GM10847 (cell line): ENCODE measurements around the gene NFAM1.

Experiments
- POLR2A ChIP-seq: IDR thresholded peaks from 2 replicates; pipeline ENCODE4 v1.6.1; 2011; ENCODE audit not compliant: insufficient read length; ENCODE audit errors: extremely low read depth

Gene NFAM1

GRCh38 chr22:42344361-42344905 lies 87.8 kb downstream of the NFAM1 start:
- no peak for TF ChIP-seq POLR2A

DNA sequence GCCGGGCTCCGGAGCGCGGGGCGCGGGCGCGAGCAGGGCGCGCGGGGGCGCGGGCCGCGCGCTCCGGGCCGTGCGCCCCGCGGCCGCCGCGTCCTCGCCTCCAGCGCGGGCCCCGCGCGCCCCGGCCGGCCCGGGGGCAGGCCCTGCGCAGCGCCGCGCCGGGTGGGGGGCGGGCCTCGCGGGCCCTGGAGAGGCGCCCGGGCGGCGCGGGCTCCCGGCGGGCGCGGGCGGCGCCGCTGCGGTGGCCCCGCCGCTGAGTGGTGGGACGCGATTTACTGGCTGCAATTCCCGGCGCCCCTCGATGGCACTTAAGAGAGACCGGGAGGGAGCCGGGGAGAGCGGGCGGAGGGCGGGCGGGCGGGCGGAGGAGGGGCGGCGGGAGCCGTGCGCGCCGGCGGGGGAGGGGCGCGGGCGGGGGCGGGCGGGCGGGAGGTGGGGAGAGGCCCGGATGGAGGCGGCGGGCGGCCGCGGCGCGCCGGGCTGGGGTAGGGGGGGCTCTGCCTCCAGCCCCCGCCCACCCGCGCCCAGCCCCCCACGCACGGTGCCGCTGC lies 88.6 kb downstream of the NFAM1 start:
- TF ChIP-seq POLR2A: no peak

GRCh38 chr22:42343121-42343454 lies 89.1 kb downstream of the NFAM1 start:
- no peak for TF ChIP-seq POLR2A

DNA sequence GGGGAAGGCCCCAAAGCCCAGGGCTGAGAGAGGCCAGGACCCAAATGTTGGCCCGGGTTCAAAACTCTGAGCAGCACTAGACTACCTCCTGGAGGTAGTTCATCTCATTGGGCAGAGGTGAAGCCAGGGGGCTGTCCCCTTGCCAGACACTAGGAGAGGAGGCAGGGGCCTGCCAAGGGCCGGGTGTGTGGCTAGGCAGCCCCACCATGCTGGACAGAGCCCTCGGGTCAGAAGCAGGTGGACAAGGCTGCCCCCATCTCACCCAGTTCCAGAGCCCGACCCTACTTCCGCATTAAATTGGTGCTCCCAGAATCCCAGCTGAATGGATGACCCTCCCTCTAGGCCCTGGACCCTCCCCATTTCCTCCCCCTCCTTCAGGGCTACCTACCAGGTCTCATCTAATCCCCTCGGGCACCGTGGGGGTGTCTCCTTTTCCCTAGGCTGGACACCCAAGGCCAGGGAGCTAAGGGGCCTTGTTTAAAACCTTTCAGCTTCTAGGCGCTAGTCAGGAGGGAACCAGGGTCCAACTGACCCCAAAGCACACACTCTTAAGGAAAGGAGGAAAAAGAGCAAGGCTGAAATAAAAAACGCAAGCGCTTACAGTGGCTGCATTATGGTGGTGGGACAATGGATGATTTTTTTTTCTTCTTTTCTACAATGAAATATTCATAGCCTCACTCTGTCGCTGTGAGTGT lies 89.6 kb downstream of the NFAM1 start:
- no peak for TF ChIP-seq POLR2A

DNA sequence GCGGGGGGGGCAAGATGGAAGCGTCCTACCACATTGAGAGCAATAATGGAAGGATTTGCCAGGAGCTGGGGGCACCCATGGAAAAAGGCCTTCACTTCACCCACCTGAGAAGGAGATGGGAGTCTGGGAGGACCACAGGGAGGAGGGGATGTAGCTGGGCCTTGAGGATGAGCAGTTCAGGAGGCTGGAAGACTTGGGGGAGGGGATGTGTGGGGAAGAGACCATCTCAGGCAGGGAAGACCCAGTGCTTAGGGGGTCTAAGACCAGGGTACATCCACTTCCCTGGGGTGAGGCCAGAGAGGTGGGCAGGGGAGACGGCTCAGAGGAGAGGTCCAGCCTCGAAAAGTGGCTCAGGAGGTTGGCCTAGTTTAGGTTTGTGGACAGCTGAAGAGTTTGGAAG lies 90.4 kb downstream of the NFAM1 start:
- no peak for TF ChIP-seq POLR2A

DNA sequence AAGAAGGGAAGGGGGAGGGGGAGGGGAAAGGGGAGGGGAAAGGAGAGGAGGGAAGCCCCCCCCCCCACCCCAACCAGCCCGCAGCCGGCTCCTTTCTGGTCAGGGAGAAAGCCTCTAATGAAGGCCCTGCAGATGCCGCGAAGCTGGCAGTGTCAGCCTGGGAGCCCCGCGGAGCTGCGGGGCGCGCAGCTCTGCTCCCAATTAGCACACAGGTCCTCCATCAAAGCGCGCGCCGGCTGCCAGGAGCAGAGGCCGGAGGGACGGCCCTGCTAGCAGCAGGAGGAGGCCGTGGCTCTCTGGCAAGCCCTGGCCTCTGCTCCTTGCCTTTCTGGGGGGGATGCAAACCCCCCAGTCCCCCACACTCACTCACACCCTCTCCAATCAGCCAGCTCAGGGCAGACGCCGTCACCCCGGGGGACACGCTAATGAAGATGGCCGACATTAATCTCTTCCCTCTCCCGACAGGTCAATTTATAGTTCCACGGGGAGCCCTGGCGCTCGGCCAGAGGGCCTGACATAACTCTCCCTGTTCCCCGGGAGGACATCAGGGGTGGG lies 91.3 kb downstream of the NFAM1 start:
- no peak for TF ChIP-seq POLR2A

GRCh38 chr22:42340150-42340549 lies 92.1 kb downstream of the NFAM1 start:
- no peak for TF ChIP-seq POLR2A

GRCh38 chr22:42338479-42338878 lies 93.7 kb downstream of the NFAM1 start:
- TF ChIP-seq POLR2A: no peak

DNA sequence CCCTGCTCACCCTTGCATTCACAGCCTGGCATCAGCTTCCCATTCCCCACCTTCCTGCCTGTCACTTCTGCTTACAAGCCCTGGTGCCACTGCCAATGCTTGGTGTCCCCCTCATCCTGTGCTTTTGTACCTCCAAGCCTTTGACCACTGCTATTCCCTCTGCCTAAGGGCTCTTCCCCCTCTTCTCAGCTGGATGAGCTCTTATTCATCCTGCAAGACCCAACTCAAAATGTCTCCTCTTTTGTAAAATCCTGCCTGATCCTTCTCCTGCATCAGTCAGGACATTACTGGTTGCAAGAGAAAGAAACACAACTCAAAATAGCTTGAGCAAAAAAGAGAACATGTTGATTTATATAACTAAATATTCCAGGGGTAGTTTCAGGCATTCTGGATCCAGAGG lies 94.8 kb downstream of the NFAM1 start:
- TF ChIP-seq POLR2A: no peak

DNA sequence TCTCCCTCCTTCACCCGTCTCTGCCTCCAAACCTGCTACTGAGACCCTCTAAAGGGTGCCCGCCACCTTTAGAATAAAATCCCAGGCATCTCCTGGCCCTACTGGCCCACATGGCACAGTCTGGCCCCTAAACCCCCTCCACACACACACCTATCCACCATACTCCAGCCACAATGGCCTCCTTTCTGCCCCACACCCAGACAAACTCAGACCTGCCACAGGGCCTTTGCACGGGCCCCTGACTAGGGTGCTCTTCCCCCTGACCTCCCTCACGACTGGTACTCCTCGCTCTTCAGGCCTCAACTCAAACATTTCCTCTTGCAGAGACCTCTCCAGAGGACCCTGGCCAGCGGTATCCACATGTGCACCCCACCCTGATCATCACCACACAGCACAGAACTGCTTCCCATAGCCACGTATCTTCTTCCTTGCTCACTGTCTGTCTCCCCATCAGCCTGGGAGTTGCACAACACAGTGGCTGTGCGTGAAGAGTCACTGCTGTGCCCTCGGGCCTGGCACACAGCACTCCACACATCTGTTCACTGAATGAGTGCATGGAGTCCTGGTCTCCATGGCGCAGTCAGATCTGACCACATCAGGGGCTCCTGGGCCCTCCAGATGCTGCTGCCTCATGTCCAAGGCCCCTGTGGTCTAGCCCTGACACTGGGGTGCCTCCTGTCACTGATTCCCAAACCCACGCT lies 95.5 kb downstream of the NFAM1 start:
- no peak for TF ChIP-seq POLR2A

DNA sequence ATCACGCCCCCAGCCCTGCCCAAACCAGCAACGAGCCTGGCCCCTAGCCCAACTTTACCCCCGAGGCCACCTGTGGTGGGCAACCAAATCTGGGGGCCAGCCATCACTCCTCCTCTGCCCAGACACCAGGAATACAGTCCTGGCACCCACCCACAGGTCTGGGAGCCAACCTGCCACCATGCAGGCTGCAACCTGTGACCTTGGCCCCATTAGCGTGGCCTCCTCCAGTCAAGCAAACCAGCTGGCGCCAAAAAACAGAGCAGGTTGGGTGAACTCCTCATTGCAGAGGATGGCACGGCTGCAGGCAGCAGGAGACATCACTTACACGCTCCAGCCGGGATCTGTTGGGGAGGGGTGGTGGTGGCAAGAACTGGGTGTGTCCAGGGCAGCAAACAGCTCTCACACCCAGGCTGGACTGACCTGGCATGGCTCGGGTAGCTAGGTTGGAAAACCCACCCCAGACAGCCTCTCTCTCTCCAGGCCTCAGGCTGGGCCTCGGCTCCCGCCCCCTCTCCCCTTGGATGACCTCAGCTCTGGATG lies 96.3 kb downstream of the NFAM1 start:
- TF ChIP-seq POLR2A: no peak

DNA sequence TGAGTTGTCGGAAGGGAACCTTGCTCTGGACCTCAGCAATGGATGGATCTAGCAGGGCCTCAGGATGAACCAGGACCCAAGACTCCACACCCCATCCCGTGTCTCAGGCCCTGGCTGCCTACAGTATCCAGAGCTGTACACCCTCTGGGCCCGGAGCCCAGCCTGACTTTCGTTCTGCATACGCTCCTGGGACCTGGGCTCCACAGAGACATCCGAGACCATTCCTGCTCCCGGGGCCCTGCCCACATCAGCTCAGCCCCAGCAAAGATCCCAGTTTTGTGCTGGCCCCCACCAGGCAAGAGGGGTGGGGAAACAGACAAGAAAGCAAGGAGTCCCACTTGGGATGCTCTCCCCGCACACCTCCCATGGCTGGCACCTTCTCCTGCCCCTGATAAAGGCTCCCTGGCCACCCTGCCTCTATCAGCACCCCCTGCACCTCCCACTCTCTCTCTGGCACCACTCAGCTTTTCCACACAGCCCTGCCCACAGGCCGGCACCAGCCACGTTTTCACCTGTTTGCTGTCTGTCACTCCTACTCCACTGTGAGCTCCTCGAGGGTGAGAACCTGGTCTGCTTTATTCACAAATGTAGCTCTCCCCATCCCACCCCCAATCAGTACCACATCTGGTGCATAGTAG lies 97.2 kb downstream of the NFAM1 start:
- no peak for TF ChIP-seq POLR2A

- no peak for TF ChIP-seq POLR2A
These were observed 98.7 kb downstream of the NFAM1 start for GRCh38 chr22:42333544-42333943.

DNA sequence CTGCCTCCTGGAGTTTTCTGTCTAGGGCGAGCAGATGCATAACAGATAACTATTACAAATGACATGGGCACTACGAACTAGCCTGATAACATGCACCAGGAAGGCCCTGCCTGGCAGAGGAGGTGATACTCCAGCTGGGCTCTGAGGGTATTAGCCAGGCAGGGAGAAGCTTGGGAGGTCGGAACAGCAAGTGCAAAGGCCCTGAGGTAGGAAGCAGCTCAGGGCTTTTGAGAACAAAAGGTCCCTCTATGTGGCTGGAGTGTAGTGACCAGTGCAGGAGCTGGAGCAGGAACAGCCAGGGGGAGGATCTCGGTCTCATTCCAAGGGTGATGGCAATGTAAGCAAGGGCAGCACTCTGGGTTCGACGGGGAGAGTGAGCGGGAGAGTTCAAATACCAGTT lies 100.1 kb downstream of the NFAM1 start:
- no peak for TF ChIP-seq POLR2A

- TF ChIP-seq POLR2A: no peak
These were observed 101.2 kb downstream of the NFAM1 start for GRCh38 chr22:42331014-42331413.
